Stimulated activated naive CD4-positive, alpha-beta T cell treated with Interleukin-2 at 50 U/mL for 16 hours (primary cell): ENCODE measurements around the gene DOCK1.

ENCODE experiments used
- DNase-seq: peaks from one replicate; lab custom pipeline; 2025; lab: John Stamatoyannopoulos, UW

DOCK1 gene

DNA sequence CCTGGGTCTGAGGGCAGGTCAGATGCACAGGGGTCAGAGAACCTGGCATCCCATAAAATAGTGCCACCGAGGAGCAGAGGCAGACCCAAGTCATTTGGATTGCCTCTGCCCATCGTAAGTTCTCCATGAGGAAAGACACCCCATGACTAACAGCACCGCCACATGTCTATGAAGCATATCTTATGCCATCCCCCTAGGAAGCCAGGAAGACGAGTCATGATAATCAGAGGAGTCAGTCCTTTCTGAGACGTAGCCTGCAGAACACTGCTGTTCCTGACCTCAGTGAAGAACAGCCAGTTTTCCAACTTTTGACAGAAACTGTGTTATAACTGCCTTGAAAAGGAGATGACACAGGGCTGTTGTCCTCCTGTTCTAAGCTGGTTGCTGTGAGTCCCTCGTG lies 239.9 kb downstream of the DOCK1 start:
- DNase-seq, result no peak

GRCh38 chr10:127146661-127147060 lies 241.4 kb downstream of the DOCK1 start:
- DNase-seq, result no peak

GRCh38 chr10:127148066-127148932 lies 243.1 kb downstream of the DOCK1 start:
- no peak for DNase-seq

- no peak for DNase-seq
Observed at GRCh38 chr10:127148933-127149220, 243.6 kb downstream of the DOCK1 start.

DNA sequence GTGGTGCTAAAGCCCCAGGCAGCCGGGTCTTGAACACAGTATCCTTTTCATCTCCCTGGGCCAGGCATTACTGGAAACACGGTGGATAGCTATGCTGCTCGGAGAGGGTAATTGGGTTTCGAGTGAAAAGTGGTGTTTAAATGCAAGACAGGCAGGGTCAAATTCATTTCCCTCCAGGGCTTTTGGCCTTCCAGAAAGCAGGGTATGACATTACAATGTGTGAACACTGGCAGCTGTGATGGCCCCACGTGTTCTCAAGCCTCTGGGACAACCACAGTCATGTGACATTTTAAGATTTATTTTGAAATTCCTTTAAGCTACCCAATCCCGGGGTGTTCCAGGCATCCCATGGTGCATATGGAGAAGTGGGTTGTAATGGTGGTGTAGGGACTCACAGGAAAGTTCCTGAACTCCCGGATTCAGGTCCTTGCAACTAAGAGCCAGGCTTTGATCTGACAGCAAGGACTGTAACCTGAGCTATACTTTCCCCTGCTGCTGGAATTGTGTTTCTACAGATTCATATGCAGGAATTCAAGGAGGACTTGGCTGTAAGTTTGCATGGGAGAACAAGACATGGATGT lies 244.4 kb downstream of the DOCK1 start:
- no peak for DNase-seq

GRCh38 chr10:127150136-127150535 lies 244.9 kb downstream of the DOCK1 start:
- DNase-seq, result no peak

- no peak for DNase-seq
Observed at GRCh38 chr10:127151541-127151940, 246.3 kb downstream of the DOCK1 start.

DNA sequence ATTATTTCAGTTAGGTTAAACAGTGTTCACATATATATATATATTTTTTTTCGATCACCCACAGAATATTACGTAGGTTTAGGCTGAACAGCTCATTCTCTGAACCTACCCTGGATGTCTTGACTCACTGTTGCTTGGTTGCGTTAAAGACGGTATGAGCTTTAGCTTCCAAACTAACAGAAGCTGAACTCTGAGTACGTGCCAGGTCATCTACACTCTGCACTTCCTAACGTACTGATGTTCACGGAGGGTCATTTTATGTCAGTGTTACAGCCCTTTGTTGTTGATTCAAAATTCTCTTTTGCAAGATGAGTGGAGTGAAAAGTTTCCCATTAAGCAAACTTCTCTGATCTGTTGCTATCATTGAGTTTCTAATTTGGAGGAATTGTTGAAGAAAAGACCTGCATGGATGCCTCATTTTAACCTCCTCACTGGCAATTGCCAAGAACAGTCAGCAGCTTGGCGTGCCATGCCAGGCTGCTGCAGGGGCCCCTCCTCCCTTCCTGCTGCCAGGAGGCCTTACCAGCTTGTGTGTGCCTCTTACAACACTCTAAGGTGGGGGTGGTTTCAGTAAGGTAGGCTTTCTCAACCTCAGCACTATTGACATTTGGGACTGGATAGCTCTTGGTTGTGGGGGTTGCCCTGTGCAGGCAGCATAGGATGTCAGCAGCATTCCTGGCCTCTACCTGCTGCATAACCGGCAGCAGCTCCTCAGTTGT lies 246.9 kb downstream of the DOCK1 start:
- no peak for DNase-seq

GRCh38 chr10:127153181-127153580 lies 248.0 kb downstream of the DOCK1 start:
- DNase-seq, result no peak

GRCh38 chr10:127154831-127155620 lies 249.8 kb downstream of the DOCK1 start:
- DNase-seq, result no peak

DNA sequence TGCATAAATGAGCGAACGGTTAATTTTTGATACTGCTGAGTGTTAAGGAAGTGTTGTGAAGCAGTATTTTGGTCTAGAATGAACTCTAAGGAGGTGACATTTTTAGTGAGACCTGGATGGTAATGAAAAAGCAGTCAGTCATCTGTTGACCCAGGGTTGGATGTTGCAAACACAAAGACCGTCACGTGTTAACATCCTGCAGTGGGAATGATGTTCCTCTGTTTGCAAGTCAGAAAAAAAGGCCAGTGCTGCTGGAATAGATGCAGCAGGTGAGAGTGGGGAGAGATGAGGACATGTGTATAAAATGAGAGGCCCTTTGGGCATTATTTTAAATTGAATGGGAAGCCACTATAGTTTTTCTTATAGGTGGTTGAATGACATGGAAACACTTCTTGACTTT lies 251.9 kb downstream of the DOCK1 start:
- no peak for DNase-seq

GRCh38 chr10:127157506-127158200 lies 252.4 kb downstream of the DOCK1 start:
- DNase-seq, result no peak

GRCh38 chr10:127158662-127159061 lies 253.4 kb downstream of the DOCK1 start:
- no peak for DNase-seq

- DNase-seq, result no peak
Observed at GRCh38 chr10:127159648-127160245, 254.5 kb downstream of the DOCK1 start.

GRCh38 chr10:127161482-127161881 lies 256.3 kb downstream of the DOCK1 start:
- no peak for DNase-seq

- no peak for DNase-seq
Observed at GRCh38 chr10:127162841-127163240, 257.6 kb downstream of the DOCK1 start.

- DNase-seq, result no peak
Observed at GRCh38 chr10:127168261-127168660, 263.0 kb downstream of the DOCK1 start.

GRCh38 chr10:127174866-127175265 lies 269.6 kb downstream of the DOCK1 start:
- DNase-seq, result no peak

DNA sequence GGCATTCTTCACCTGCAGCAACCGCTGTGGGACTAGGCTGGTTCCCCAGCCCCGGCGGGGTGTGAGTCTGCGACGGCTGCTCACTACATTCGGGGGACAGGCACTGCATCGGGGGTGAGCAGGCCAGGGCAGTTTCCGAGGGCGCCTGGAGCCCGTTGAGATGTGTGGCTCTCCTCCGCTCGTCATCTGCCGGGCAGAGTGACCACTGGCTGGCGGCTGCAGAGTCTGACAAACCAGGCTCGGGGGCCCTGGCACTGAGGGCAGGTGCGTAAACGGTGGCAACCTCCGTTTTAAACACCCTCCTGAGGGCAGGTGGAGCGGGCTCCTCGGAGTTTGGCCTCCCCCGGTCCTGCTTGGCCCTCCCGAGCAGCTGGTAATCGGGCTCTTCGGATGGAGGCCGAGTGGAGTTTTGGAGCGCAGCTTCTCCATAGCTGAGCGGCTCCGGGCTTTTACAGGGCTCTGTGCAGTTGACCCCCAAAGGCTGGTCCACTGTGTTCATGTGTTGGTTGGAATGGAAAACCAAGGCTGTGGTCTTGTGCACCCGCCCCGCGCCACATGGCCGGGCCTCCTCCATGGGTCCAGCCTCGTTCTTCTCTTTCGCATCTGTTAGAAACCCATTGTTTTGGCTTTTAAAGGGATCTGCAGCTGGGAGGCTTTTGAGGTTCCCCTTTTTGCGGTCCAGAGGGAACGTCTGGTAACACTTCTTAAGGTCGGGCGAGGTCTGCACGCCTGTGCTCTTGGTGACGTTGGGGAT lies 270.3 kb downstream of the DOCK1 start:
- no peak for DNase-seq

DNA sequence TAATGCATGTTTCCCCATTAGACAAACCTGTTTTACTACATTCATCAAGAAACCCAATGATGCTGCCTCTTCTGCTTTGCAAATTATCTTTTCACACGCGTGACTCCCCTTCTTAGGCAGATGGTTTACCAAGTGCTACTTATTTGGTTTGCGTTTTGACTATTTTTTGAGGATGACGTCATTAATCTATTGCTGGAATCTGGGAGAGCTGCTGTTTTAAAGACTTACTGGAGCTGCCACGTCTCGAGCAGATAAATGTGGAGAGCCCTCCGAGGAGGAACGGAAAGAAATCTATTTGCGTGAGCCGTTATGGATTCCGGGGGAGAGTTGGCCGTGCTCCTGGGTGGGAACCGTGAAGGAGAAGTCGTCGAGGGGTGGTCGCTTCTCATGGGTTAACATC lies 271.4 kb downstream of the DOCK1 start:
- DNase-seq, result no peak
